Right lobe of liver (tissue), 4 donors: Measurements from ENCODE around the gene CELA2A.
A peak's percentile ranks its signal among the peaks of the same experiment; 100 is the strongest.

Source experiments
- POLR2A ChIP-seq: fragments of 450-650 bp; IDR thresholded peaks from one replicate; pipeline ENCODE4 v1.6.1; 2017; ENCODE audit warnings: antibody characterized with exemption, mild to moderate bottlenecking
- TF ChIP-seq, protein P1 (sequence below), 4 donors: fragments of 200-600 bp in 3 of 4; fragments of 450-650 bp in 1 of 4; IDR thresholded peaks; one replicate each; pipeline versions ENCODE4 v1.5.1 to v1.8.0; 2016 to 2022; ENCODE audit warnings: antibody characterized with exemption in 4 of 4, mild to moderate bottlenecking in 2 of 4
- donor health status: DM: no; HTN: no; CAD: no.
- donor health status: DM: no; HTN: no; CAD: no.
- donor health status: DM: no; HTN: yes; CAD: no.

DNA sequence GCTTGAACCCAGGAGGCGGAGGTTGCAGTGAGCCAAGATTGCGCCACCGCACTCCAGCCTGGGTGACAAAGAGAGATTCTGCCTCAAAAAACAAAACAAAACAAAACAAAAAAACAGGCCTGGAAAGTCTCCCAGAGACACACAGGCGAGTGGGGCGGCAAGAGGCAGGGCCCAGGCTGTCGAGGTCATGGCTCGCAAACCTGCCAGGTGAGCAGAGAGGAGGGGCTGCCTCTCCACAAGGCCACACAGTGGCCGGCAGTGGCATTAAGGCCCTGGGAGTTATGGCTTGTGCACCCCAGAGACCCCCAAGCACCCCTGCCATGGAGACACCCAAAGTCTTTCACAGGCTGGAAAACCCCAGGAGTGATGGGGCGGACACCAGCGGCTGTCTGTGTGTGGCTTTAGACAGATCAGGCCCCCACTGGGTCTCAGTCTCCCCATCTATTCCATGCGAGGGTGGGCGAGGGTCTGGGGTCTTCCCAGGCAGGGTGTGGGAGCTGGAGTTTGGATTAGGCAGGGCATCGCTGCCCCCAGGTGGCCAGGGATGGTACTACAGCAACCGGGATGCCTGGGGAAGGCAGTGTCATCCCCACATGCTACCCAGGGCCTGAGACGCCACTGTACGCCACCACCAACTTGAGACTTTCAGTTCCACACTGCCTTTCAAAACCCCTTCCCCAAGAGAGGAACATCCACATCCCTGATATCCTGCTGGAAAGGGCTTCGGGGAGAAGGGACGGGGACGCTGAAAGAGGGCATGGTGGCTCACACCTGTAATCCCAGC, 25.6 kb upstream of the CELA2A start:
- TF ChIP-seq POLR2A: no peak
- TF ChIP-seq, protein P1, sequence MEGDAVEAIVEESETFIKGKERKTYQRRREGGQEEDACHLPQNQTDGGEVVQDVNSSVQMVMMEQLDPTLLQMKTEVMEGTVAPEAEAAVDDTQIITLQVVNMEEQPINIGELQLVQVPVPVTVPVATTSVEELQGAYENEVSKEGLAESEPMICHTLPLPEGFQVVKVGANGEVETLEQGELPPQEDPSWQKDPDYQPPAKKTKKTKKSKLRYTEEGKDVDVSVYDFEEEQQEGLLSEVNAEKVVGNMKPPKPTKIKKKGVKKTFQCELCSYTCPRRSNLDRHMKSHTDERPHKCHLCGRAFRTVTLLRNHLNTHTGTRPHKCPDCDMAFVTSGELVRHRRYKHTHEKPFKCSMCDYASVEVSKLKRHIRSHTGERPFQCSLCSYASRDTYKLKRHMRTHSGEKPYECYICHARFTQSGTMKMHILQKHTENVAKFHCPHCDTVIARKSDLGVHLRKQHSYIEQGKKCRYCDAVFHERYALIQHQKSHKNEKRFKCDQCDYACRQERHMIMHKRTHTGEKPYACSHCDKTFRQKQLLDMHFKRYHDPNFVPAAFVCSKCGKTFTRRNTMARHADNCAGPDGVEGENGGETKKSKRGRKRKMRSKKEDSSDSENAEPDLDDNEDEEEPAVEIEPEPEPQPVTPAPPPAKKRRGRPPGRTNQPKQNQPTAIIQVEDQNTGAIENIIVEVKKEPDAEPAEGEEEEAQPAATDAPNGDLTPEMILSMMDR (IDR thresholded peaks at IDR 0.05): peak; percentile 88 to 94 (median 92)
